ENCODE measurements around the gene KDM4B. TPM values are rescaled to one million over a fixed set of nuclear protein-coding genes. Genes with fewer than 3 reads are reported as not detected.

KDM4B gene
- total and polyA plus RNA-seq, 9 donors, result 5.2 to 62.9 (median 46.4) TPM

DNA sequence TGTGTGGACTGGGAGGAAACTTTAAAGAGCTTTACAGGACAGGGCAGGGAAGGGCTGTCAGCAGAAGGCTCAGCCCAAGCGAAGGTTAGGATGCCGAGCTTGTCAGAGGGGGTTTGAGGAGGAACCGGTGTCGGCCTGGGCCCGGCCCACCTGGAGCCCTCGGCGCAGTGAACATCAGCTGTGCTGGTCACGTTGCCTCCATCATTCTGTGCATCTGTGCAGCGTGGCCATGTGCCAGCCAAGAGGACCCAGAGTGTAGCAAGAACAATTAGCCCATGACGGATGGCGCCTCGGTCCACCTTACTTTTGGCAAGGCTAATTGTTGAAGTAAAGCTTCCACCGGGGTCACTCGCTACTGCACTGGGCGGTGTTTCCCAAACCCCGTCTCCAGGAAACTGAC is 210.3 kb downstream of the KDM4B start:
- no peak overlapping the region for H3K27ac ChIP-seq
- DNase-seq, result no peak
- H3K4me1 ChIP-seq (ENCODE audit: insufficient read depth), result no peaks in the 10 kb centered on the region
- TF ChIP-seq, protein P1, sequence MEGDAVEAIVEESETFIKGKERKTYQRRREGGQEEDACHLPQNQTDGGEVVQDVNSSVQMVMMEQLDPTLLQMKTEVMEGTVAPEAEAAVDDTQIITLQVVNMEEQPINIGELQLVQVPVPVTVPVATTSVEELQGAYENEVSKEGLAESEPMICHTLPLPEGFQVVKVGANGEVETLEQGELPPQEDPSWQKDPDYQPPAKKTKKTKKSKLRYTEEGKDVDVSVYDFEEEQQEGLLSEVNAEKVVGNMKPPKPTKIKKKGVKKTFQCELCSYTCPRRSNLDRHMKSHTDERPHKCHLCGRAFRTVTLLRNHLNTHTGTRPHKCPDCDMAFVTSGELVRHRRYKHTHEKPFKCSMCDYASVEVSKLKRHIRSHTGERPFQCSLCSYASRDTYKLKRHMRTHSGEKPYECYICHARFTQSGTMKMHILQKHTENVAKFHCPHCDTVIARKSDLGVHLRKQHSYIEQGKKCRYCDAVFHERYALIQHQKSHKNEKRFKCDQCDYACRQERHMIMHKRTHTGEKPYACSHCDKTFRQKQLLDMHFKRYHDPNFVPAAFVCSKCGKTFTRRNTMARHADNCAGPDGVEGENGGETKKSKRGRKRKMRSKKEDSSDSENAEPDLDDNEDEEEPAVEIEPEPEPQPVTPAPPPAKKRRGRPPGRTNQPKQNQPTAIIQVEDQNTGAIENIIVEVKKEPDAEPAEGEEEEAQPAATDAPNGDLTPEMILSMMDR (IDR thresholded peaks at IDR 0.05), result no peak
- TF ChIP-seq EP300 (IDR thresholded peaks at IDR 0.05) (no peak), POLR2A (IDR thresholded peaks at IDR 0.05) (no peak)
- intact Hi-C loops (cut with DNase I), result loop anchor here in 1 of 4 donors (5.0 kb wide), 1 partner anchor 1307 kb away; no protein-coding TSS in a partner anchor
- H3K4me3 ChIP-seq, result no peak overlapping the region
- no peaks in the 10 kb centered on the region for H3K9me3 ChIP-seq
- WGBS, 3 donors, result 60 to 73% (median 70%) methylated on average over 16 of the region's 16 CpGs
- H3K27me3 ChIP-seq, result no peaks in the 10 kb centered on the region
- H3K36me3 ChIP-seq, result no peaks in the 10 kb centered on the region

DNA sequence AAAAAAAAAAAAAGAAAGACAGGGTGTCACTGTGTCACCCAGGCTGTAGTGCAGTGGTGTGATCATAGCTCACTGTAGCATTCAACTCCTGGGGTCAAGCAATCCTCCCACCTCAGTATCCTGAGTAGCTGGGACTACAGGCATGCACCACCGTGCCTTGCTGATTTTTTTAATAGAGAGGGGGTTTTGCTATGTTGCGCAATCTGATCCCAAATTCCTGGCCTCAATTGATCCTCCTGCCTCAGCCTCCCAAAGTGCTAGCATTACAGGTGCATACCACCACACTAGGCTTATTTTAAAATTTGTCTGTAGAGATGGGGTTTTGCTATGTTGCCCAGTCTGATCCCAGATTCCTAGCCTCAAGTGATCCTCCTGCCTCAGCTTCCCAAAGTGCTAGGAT is 212.4 kb downstream of the KDM4B start:
- no peak for DNase-seq
- WGBS, 3 donors, result 93 to 100% (median 96%) methylated on average over 2 of the region's 2 CpGs
- Histone ChIP-seq H3K4me3 (no peak overlapping the region), H3K4me1 (ENCODE audit: insufficient read depth) (no peaks in the 10 kb centered on the region), H3K36me3 (no peaks in the 10 kb centered on the region), H3K27ac (no peak overlapping the region), H3K27me3 (no peaks in the 10 kb centered on the region), H3K9me3 (no peaks in the 10 kb centered on the region)
- intact Hi-C loops (cut with DNase I), result no loop called here
- TF ChIP-seq, protein P1 (IDR thresholded peaks at IDR 0.05), result no peak
- TF ChIP-seq POLR2A (IDR thresholded peaks at IDR 0.05) (no peak), EP300 (IDR thresholded peaks at IDR 0.05) (no peak)

DNA sequence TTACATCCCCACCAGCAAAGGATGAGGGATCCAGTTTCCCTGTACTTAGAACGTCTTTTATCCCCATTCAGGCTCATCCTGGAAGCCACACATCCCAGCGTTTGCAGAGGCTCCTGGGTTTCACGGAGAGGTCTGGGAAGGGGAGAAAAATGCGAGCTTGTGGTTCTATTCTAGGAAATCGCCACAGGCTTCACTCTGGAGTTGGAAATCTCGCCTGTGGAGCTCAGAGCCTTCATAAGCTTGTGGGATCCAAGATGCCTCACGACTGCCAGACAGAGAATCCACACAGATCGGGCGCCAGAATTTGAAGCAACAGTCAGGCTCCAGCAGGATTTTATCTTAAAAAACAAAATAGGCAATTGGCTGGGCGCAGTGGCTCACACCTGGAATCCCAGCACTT is 213.8 kb downstream of the KDM4B start:
- 58 to 67% (median 59%) methylated on average over 10 of the region's 10 CpGs for WGBS, 3 donors
- intact Hi-C loops (cut with DNase I), result no loop called here

DNA sequence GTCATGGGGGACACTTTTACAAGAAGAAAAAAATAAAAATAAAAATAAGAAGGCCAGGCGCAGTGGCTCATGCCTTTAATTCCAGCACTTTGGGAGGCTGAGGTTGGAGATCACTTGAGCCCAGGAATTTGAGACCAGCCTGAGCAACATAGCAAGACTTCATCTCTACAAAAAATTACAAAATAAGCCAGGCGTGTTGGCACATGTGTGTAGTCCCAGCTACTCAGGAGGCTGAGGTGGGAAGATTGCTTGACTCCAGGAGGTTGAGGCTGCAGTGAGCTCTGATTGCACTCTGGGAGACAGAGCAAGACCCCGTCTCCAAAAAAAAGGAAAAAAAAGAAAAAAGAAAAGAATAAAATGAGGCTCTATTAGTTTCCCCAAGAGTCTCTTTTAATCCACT is 214.7 kb downstream of the KDM4B start:
- Histone ChIP-seq H3K36me3 (no peaks in the 10 kb centered on the region), H3K9me3 (no peaks in the 10 kb centered on the region), H3K27me3 (no peaks in the 10 kb centered on the region), H3K27ac (no peak overlapping the region), H3K4me3 (no peak overlapping the region), H3K4me1 (ENCODE audit: insufficient read depth) (no peaks in the 10 kb centered on the region)
- no peak for DNase-seq
- intact Hi-C loops (cut with DNase I), result no loop called here
- WGBS, 3 donors, result 89 to 91% (median 90%) methylated on average over 3 of the region's 3 CpGs
- TF ChIP-seq, protein P1 (IDR thresholded peaks at IDR 0.05), result no peak
- TF ChIP-seq POLR2A (IDR thresholded peaks at IDR 0.05) (no peak), EP300 (IDR thresholded peaks at IDR 0.05) (no peak)

More for the DNA sequence above, 213.8 kb downstream of the KDM4B start:
- Histone ChIP-seq H3K9me3 (no peaks in the 10 kb centered on the region), H3K27me3 (no peaks in the 10 kb centered on the region), H3K27ac (no peak overlapping the region), H3K4me3 (no peak overlapping the region), H3K4me1 (ENCODE audit: insufficient read depth) (no peaks in the 10 kb centered on the region), H3K36me3 (no peaks in the 10 kb centered on the region)
- TF ChIP-seq, protein P1 (IDR thresholded peaks at IDR 0.05), result no peak
- TF ChIP-seq EP300 (IDR thresholded peaks at IDR 0.05) (no peak), POLR2A (IDR thresholded peaks at IDR 0.05) (no peak)
- DNase-seq, result no peak
